Stomach (tissue), 4 donors: ENCODE results near the gene PKNOX2.

Experiments used
- CTCF ChIP-seq, 7 experiments: fragments of 450-650 bp in 4 of 7; fragments of 200-600 bp in 3 of 7; sonication (generic) in 3 of 7; IDR thresholded peaks; one replicate each; pipeline ENCODE4 v1.5.1; 2016 to 2019; ENCODE audit warnings: antibody characterized with exemption in 7 of 7, control low read depth in 2 of 7, mild to moderate bottlenecking in 1 of 7
- POLR2A ChIP-seq, 4 donors: fragments of 450-650 bp; IDR thresholded peaks; one replicate each; pipeline ENCODE4 v1.6.1; 2016; ENCODE audit warnings: antibody characterized with exemption in 4 of 4, control low read depth in 2 of 4, mild to moderate bottlenecking in 1 of 4, moderate library complexity in 1 of 4
- POLR2AphosphoS5 ChIP-seq, 3 donors: sonication (generic); formaldehyde crosslinking; IDR thresholded peaks; one replicate each; pipeline ENCODE4 v1.6.1; 2016; ENCODE audit warnings: antibody characterized with exemption in 3 of 3

GRCh38 chr11:125128450-125128849 lies 36.1 kb upstream of the PKNOX2 start:
- no peak for TF ChIP-seq POLR2AphosphoS5 (IDR thresholded peaks at IDR 0.05)
- TF ChIP-seq CTCF (IDR thresholded peaks at IDR 0.05), result no peak
- no peak for TF ChIP-seq POLR2A (IDR thresholded peaks at IDR 0.05)
